H1 (cell line): ENCODE data around the gene PNMA8C. TPM values are rescaled to one million over a fixed set of nuclear protein-coding genes. Genes with fewer than 3 reads are reported as not detected.
"Not testable (repeated sequence)": the region's sequence is repeated elsewhere in the genome, so short reads cannot be mapped to it uniquely, and the experiment has no call there.

Experiments
- CTCF ChIA-PET: fragments of 300-600 bp; sonication (Branson Sonifier 250); formaldehyde crosslinking; loops from one replicate; lab custom pipeline; 2021; ENCODE audit not compliant: partially characterized antibody; lab: Charles Lee
- POLR2A ChIA-PET: fragments of 300-600 bp; sonication (Branson Sonifier 250); formaldehyde crosslinking; loops from one replicate; lab custom pipeline; 2021; ENCODE audit warnings: inconsistent platforms; ENCODE audit not compliant: partially characterized antibody; lab: Charles Lee
- DNase-seq, 2 experiments: peaks; one replicate each; pipeline versions ENCODE4 v3.0.0 to v3.0.0-alpha.2; 2010 to 2022; ENCODE audit warnings: low spot score in 2 of 2, low read depth in 1 of 2, mixed read lengths in 1 of 2
- FAIRE-seq: peaks from 2 replicates; lab custom pipeline; 2011; peaks lifted over from hg19 to GRCh38; lab: Jason Lieb, UNC
- H2AFZ ChIP-seq: 2 replicates; pipeline ENCODE4 v1.8.1; 2012; ENCODE audit warnings: low read length, inconsistent platforms
- H2AK5ac ChIP-seq: 2 replicates; pipeline ENCODE4 v1.6.1; 2013; ENCODE audit warnings: low read depth, low read length
- H2BK120ac ChIP-seq: replicated peaks from 2 replicates; pipeline ENCODE3; 2013; ENCODE audit warnings: low read depth, low read length, inconsistent platforms
- H2BK12ac ChIP-seq: 2 replicates; pipeline ENCODE4 v1.6.1; 2013; ENCODE audit warnings: low read depth, low read length
- H2BK15ac ChIP-seq: 2 replicates; pipeline ENCODE4 v1.6.1; 2013; ENCODE audit warnings: low read length
- H2BK20ac ChIP-seq: 2 replicates; pipeline ENCODE4 v1.6.1; 2013; ENCODE audit warnings: low read length
- H2BK5ac ChIP-seq: 2 replicates; pipeline ENCODE4 v1.6.1; 2013; ENCODE audit warnings: low read depth, low read length
- H3K14ac ChIP-seq: 2 replicates; pipeline ENCODE4 v1.6.1; 2013; ENCODE audit warnings: inconsistent platforms; ENCODE audit not compliant: insufficient read length
- H3K18ac ChIP-seq: 2 replicates; pipeline ENCODE4 v1.6.1; 2013; ENCODE audit warnings: low read length; ENCODE audit errors: extremely low read depth
- H3K23ac ChIP-seq: 2 replicates; pipeline ENCODE4 v1.6.1; 2013; ENCODE audit warnings: inconsistent platforms; ENCODE audit not compliant: insufficient read length
- H3K23me2 ChIP-seq: 2 replicates; pipeline ENCODE4 v1.6.1; 2013; ENCODE audit warnings: low read depth, low read length
- H3K27ac ChIP-seq: 2 replicates; pipeline ENCODE4 v1.6.1; 2011; ENCODE audit warnings: low read depth, low read length, inconsistent platforms
- H3K27me3 ChIP-seq, 4 experiments: replicated peaks in 1 of 4; 1 replicate in 1 of 4; 2 replicates in 3 of 4; pipeline versions ENCODE4 v1.6.1 to v1.8.1; 2011 to 2013; ENCODE audit warnings: low read length in 3 of 4, mild to moderate bottlenecking in 3 of 4, inconsistent platforms in 2 of 4, mixed read lengths in 2 of 4, moderate library complexity in 1 of 4; ENCODE audit not compliant: control insufficient read depth in 3 of 4, insufficient read depth in 3 of 4; ENCODE audit errors: extremely low read depth in 1 of 4
- H3K36me3 ChIP-seq, 4 experiments: 2 replicates each; pipeline versions ENCODE4 v1.6.1 to v1.8.1; 2011 to 2013; ENCODE audit warnings: mild to moderate bottlenecking in 4 of 4, low read length in 3 of 4, moderate library complexity in 2 of 4, control low read depth in 1 of 4, inconsistent platforms in 1 of 4; ENCODE audit not compliant: insufficient read depth in 4 of 4, control insufficient read depth in 2 of 4
- H3K4ac ChIP-seq: replicated peaks from 2 replicates; pipeline ENCODE3; 2013; ENCODE audit warnings: low read length, low read depth, mixed read lengths, inconsistent platforms; ENCODE audit not compliant: insufficient read length
- H3K4me1 ChIP-seq, 4 experiments: replicated peaks in 1 of 4; 1 replicate in 1 of 4; 2 replicates in 3 of 4; pipeline versions ENCODE4 v1.6.1 to v1.8.1; 2011 to 2013; ENCODE audit warnings: low read length in 3 of 4, inconsistent platforms in 2 of 4, mixed read lengths in 1 of 4; ENCODE audit not compliant: insufficient read depth in 4 of 4, control insufficient read depth in 3 of 4
- H3K4me2 ChIP-seq, 2 experiments: 2 replicates each; pipeline versions ENCODE4 v1.6.1 to v1.8.1; 2011 to 2013; ENCODE audit warnings: low read depth in 2 of 2, low read length in 2 of 2, control low read depth in 1 of 2, inconsistent platforms in 1 of 2, mild to moderate bottlenecking in 1 of 2; ENCODE audit not compliant: insufficient read depth in 1 of 2
- H3K4me3 ChIP-seq, 4 experiments: fragments of 200-600, 300-600 bp in 1 of 4; sonication (generic), shearing (Covaris generic), sonication (Bioruptor Twin) in 1 of 4; 2 replicates each; pipeline versions ENCODE4 v1.5.1 to v1.8.1; 2011 to 2016; ENCODE audit warnings: low read length in 4 of 4, low read depth in 3 of 4, control low read depth in 2 of 4, inconsistent platforms in 2 of 4, mild to moderate bottlenecking in 2 of 4, mixed read lengths in 1 of 4, moderate library complexity in 1 of 4; ENCODE audit not compliant: insufficient read depth in 2 of 4; ENCODE audit errors: extremely low read depth in 1 of 4
- H3K56ac ChIP-seq: replicated peaks from 2 replicates; pipeline ENCODE3; 2013; ENCODE audit warnings: low read depth, mild to moderate bottlenecking, mixed read lengths, low read length, inconsistent platforms; ENCODE audit not compliant: insufficient read length
- H3K79me1 ChIP-seq: 2 replicates; pipeline ENCODE4 v1.6.1; 2013; ENCODE audit warnings: low read depth, low read length, control low read depth
- H3K79me2 ChIP-seq, 2 experiments: 2 replicates each; pipeline versions ENCODE4 v1.6.1 to v1.8.1; 2012 to 2013; ENCODE audit warnings: low read length in 2 of 2, mild to moderate bottlenecking in 2 of 2, inconsistent platforms in 1 of 2; ENCODE audit not compliant: insufficient read depth in 2 of 2, control insufficient read depth in 1 of 2
- H3K9ac ChIP-seq, 4 experiments: replicated peaks in 1 of 4; 1 replicate in 1 of 4; 2 replicates in 3 of 4; pipeline versions ENCODE4 v1.6.1 to v1.8.1; 2011 to 2013; ENCODE audit warnings: low read depth in 3 of 4, low read length in 3 of 4, control low read depth in 2 of 4, mild to moderate bottlenecking in 2 of 4, moderate library complexity in 2 of 4, inconsistent platforms in 1 of 4; ENCODE audit errors: extremely low read depth in 1 of 4
- H3K9me3 ChIP-seq, 2 experiments: 2 replicates each; pipeline versions ENCODE4 v1.6.1 to v1.8.1; 2012 to 2013; ENCODE audit warnings: mild to moderate bottlenecking in 2 of 2, moderate library complexity in 2 of 2, control low read depth in 1 of 2, inconsistent platforms in 1 of 2, low read depth in 1 of 2, low read length in 1 of 2, mixed read lengths in 1 of 2; ENCODE audit not compliant: insufficient read depth in 2 of 2
- H4K20me1 ChIP-seq, 2 experiments: replicated peaks in 1 of 2; 2 replicates each; pipeline versions ENCODE3 to v1.8.1; 2011 to 2013; ENCODE audit warnings: inconsistent platforms in 2 of 2, low read length in 2 of 2, mild to moderate bottlenecking in 1 of 2; ENCODE audit not compliant: insufficient read depth in 2 of 2, control insufficient read depth in 1 of 2
- H4K5ac ChIP-seq: 2 replicates; pipeline ENCODE4 v1.6.1; 2013; ENCODE audit warnings: low read length, low read depth, mixed read lengths, inconsistent platforms; ENCODE audit not compliant: insufficient read length
- H4K8ac ChIP-seq: 2 replicates; pipeline ENCODE4 v1.8.0; 2013; ENCODE audit warnings: mild to moderate bottlenecking, moderate library complexity, low read length, inconsistent platforms; ENCODE audit not compliant: insufficient read depth; ENCODE audit errors: extremely low read depth
- H4K91ac ChIP-seq: replicated peaks from 2 replicates; pipeline ENCODE3; 2013; ENCODE audit warnings: low read length, mixed read lengths, inconsistent platforms; ENCODE audit not compliant: insufficient read length
- ASH2L ChIP-seq: fragments of 200-600, 300-600 bp; sonication (generic); IDR thresholded peaks from one replicate; pipeline ENCODE4 v1.7.1; 2017; ENCODE audit warnings: low read length
- CTBP2 ChIP-seq: IDR thresholded peaks from 2 replicates; pipeline ENCODE4 v1.7.0; 2011; ENCODE audit warnings: borderline replicate concordance, mild to moderate bottlenecking, moderate library complexity, mixed read lengths, low read length; ENCODE audit not compliant: insufficient read depth, insufficient read length
- FOSL1 ChIP-seq: IDR thresholded peaks from 2 replicates; pipeline ENCODE4 v1.6.1; 2011; ENCODE audit warnings: mild to moderate bottlenecking, low read depth, low read length, moderate library complexity; ENCODE audit not compliant: insufficient read depth
- HDAC6 ChIP-seq: IDR thresholded peaks from one replicate; pipeline ENCODE4 v1.7.1; 2012; ENCODE audit warnings: low read depth, mild to moderate bottlenecking, inconsistent platforms, low read length, moderate library complexity
- WGBS, 2 experiments: shearing (Covaris generic) in 1 of 2; methylation state at CpG; one replicate each; pipeline versions ENCODE4 v1.1.6 to v1.1.7; 2013 to 2015; ENCODE audit warnings: low lambda C conversion rate in 2 of 2, mixed read lengths in 2 of 2, inconsistent platforms in 1 of 2, low coverage in 1 of 2, missing lambda C conversion rate in 1 of 2; ENCODE audit not compliant: insufficient replicate concordance in 2 of 2, insufficient coverage in 1 of 2, insufficient read length in 1 of 2; ENCODE audit errors: extremely low coverage in 1 of 2, missing lambda C conversion rate in 1 of 2; 5-methylcytosine and 5-hydroxymethylcytosine counted together
- polyA plus RNA-seq, 7 experiments: library from polyadenylated mRNA; depleted of rRNA in 3 of 7; stranded (reverse) in 5 of 7; unstranded in 2 of 7; fragments of >200 nt in 5 of 7; fragments of 200-250 nt in 2 of 7; gene quantifications; 1 replicate in 5 of 7; 2 replicates in 1 of 7; 4 replicates in 1 of 7; pipeline versions ENCODE4 v1.2.1 to v1.2.3, GENCODE V29; 2011 to 2013; ENCODE audit warnings: missing spikeins in 2 of 7, mixed read lengths in 2 of 7
- total RNA-seq: library from RNA; stranded (reverse); fragmentation: NEBNext Ultra II Directional; extraction: Animal tissue kit (Norgen Biotek cat#: 25700); gene quantifications from 2 replicates; pipeline ENCODE4 v1.2.1, GENCODE V29; 2021

PNMA8C gene
- total and polyA plus RNA-seq, 2 of the 8 experiments (the other 6 are each of a cell fraction or from before 2014, with no cell fraction given) = 0.53 to 1.8 TPM

DNA sequence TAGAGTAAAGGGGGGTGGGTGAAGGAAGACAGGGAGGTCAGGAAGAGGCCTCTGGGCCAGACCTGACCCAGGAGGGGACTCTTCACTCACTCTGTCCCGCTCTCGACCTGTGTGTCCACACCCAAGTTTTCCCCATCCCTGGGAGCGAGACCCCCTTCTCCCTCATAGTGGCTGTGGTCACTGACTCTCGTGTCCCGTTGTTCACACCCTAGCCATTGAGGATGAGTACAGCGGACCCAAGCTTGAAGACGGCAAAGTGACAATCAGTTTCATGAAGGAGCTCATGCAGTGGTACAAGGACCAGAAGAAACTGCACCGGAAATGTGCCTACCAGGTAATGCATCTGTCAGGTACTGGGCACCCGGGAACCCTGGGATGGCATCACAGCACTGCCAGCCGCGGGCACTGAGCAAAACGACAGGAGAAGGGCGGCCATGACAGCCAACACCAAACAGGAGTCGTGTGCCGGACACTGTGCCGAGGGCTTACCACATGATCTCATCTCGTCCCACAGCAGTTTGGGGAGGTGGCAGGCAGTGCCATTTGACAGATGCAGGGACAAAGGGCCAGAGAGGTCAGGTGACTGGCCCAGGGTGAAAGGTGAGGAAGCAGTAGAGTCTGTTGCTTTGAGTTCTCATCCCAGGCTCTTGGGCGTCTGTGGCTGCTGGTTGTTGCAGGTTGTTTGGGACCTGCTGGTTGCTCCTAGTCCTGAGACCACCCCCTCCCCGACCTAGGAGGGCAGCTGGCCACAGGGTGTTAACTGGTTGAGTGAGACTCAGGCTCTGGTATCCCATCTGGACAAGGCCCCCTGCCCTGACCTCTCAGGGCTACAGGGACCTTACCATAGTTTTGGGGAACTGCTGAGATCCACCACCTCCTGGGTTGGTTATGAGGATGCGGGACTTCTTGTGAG is 52.2 kb downstream of the PNMA8C start (continued):
- no peak for TF ChIP-seq CTBP2
- TF ChIP-seq HDAC6 = no peak
- no peak for TF ChIP-seq FOSL1
- no peak for TF ChIP-seq ASH2L

DNA sequence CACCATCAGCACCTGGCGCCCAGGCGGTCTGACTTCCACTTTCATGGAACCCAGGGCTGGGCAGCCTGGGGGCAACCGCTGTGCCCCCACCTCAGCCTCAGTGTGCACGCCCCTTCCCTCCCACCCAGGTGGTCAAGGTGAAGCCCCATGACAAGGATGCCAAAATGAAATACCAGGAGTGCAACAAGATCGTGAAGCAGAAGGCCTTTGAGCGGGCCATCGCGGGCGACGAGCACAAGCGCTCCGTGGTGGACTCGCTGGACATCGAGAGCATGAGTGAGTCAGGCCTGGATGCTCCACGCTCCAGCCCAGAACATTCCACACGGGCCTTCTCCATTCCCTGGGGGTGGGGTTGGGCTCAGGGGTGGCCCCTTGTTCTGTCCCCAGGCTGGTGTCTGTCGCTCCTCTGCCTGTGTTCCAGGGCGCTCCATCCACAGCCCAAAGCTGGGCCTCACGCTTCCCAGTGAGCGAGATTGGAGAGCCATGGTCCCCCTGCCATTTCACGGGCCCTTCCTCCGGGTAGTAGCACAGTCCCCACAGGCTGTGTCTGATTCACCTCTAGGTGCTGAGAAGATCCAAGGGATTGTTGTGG is 53.2 kb downstream of the PNMA8C start:
- not testable (repeated sequence) for FAIRE-seq, H2BK20ac ChIP-seq, H3K23me2 ChIP-seq, H4K20me1 ChIP-seq, H4K8ac ChIP-seq, H3K4me3 ChIP-seq, DNase-seq, H3K4me2 ChIP-seq, H3K9ac ChIP-seq, H3K9me3 ChIP-seq, H3K79me1 ChIP-seq, H3K4ac ChIP-seq, H3K56ac ChIP-seq, H3K27me3 ChIP-seq, H3K27ac ChIP-seq, H2BK15ac ChIP-seq, H3K18ac ChIP-seq, H2BK120ac ChIP-seq, H4K91ac ChIP-seq, H2BK12ac ChIP-seq, H2AFZ ChIP-seq, H4K5ac ChIP-seq, H3K14ac ChIP-seq, H2AK5ac ChIP-seq, H3K23ac ChIP-seq
- Histone ChIP-seq H3K79me2 (peaks cover 0 to 31% of the 10 kb centered on the region in 2 experiments; a peak in 2 of 4 replicates), H2BK5ac (peak overlapping the region; percentile 44; the same call in 1 of the 2 replicates), H3K4me1 (peaks cover 14 to 30% (median 21%) of the 10 kb centered on the region in 4 experiments), H3K36me3 (peaks cover 9 to 37% (median 25%) of the 10 kb centered on the region in 4 experiments)
- WGBS, 2 experiments = 93% methylated on average over 21 of the region's 22 CpGs; no CpG with 5 or more reads in 1 of the 2 experiments
- CTCF ChIA-PET = interaction anchor here (1.0 to 4.4 kb wide), 3 partner anchors 22 to 95 kb away, joined by 3 to 19 read pairs (median 3); no protein-coding TSS in a partner anchor
- POLR2A ChIA-PET = interaction anchor here (1.0 kb wide), 1 partner anchor 115 kb away, joined by 3 read pairs; no protein-coding TSS in a partner anchor
